ENCODE data around the gene OSTC.

GRCh38 chr4:108636246-108636645 lies 14.2 kb upstream of the OSTC start:
- no peak for TF ChIP-seq CTCF (IDR thresholded peaks at IDR 0.05)
- no peak for TF ChIP-seq POLR2A (IDR thresholded peaks at IDR 0.05)
- no peak for TF ChIP-seq POLR2AphosphoS5 (IDR thresholded peaks at IDR 0.05; ENCODE audit: insufficient read depth in 1 of 2, low read depth in 1 of 2)
